Measurements from ENCODE around the gene PCBP3. TPM values are rescaled to one million over a fixed set of nuclear protein-coding genes. Genes with fewer than 3 reads are reported as not detected.

Gene PCBP3
- total RNA-seq, 2 experiments from 2014 or later, result 3.4 to 3.8 TPM

DNA sequence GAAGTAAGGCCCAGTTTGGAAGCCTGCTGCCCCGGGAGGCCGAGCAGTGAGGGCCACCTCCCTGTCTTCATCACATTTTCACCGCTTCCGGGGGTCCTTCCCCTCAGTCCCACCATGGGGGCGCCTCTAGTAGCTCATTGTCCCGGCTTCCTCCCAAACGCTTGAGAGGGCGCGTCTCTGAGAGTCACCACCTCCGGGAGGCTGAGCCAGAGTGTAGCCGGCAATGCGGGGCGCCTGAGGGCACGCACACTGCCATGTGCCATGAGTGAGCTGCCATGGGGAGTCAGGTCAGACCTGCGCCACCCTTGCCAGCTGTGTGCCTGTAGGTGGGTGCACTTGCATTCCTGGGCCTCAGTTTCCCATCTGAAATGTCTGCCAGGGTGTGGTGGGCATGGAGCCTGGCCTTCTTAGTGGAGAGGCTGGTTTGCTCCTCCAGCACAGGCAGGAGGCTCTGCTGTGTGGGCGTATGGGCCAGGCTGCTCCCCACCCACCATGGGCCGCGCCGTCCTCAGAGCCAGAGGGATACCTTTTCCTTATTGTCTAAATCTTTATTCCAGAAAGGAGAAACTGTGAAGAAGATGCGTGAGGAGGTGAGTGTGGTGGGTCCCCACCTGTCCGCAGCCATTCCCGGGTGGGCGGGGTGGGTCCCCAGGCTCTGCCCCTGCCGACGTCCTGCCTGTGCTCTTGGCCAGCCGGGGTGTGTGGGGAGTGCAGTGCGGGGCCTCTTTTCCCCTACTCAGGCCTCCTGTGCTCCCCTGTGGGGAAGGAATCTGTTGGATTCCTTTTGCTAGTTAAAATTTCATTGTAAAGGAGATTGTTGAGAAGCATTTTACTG, 256.7 kb downstream of the PCBP3 start:
- ChIA-PET POLR2A (interaction anchor here (0.7 kb wide), 1 partner anchor 1849 kb away, joined by 3 read pairs; no protein-coding TSS in a partner anchor), CTCF (no interaction called here)
- no peak overlapping the region for H3K27ac Mint-ChIP-seq
- H3K36me3 Mint-ChIP-seq (ENCODE audit: low read depth), result no peaks in the 10 kb centered on the region
- Histone ChIP-seq H3K27ac (ENCODE audit: low read depth in 1 of 2, low read length in 2 of 2) (no peak overlapping the region), H3K27me3 (ENCODE audit: control insufficient read depth in 1 of 2, insufficient read depth in 2 of 2, low read length in 2 of 2) (no peaks in the 10 kb centered on the region), H3K9me3 (ENCODE audit: control insufficient read depth in 1 of 2, insufficient read depth in 1 of 2, low read length in 2 of 2) (no peaks in the 10 kb centered on the region), H3K36me3 (ENCODE audit: insufficient read depth, low read length) (no peaks in the 10 kb centered on the region), H3K4me3 (ENCODE audit: low read length) (no peak overlapping the region), H3K4me1 (ENCODE audit: insufficient read depth, low read length) (no peaks in the 10 kb centered on the region)
- TF ChIP-seq, protein P1, sequence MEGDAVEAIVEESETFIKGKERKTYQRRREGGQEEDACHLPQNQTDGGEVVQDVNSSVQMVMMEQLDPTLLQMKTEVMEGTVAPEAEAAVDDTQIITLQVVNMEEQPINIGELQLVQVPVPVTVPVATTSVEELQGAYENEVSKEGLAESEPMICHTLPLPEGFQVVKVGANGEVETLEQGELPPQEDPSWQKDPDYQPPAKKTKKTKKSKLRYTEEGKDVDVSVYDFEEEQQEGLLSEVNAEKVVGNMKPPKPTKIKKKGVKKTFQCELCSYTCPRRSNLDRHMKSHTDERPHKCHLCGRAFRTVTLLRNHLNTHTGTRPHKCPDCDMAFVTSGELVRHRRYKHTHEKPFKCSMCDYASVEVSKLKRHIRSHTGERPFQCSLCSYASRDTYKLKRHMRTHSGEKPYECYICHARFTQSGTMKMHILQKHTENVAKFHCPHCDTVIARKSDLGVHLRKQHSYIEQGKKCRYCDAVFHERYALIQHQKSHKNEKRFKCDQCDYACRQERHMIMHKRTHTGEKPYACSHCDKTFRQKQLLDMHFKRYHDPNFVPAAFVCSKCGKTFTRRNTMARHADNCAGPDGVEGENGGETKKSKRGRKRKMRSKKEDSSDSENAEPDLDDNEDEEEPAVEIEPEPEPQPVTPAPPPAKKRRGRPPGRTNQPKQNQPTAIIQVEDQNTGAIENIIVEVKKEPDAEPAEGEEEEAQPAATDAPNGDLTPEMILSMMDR (IDR thresholded peaks at IDR 0.05), result no peak
- no peaks in the 10 kb centered on the region for H3K9me3 Mint-ChIP-seq
- DNase-seq, result no peak
- intact Hi-C loops (cut with DNase I, micrococcal nuclease), result no loop called here
- H3K27me3 Mint-ChIP-seq, result no peaks in the 10 kb centered on the region
- no peaks in the 10 kb centered on the region for H3K4me1 Mint-ChIP-seq (ENCODE audit: low read depth)
- ATAC-seq (ENCODE audit: poor library complexity), result no peak
- no peak overlapping the region for H3K4me3 Mint-ChIP-seq

DNA sequence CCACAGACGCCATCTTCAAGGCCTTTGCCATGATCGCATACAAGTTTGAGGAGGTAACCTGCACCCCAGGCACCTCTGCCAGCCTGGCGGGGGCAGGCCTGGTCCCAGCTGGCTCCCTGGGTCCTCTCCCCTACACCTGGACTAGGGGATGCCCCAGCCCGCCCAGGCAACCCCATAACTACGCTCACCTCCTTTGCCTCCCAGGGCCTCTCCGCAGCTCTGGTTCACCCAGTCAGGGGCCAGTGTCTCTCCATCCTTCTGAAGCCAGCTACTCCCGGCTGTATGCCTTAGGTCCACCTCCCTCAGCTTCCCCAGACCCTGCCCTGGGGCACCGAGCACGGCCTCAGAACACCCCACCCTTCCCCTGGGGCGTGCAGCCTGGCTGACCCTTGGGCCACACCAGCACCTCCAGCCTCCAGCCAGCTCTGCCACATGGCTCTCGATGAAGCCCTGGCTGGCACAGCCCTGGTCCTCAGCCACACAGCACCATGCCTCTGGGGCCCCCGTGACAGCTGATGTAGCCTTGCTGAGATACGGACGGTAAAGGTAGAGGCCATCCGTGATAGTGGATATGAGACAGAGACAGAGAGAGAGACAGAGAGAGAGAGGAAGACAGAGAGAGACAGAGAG, 257.7 kb downstream of the PCBP3 start:
- Mint-ChIP-seq H3K27ac (no peak overlapping the region), H3K4me3 (no peak overlapping the region)
- CTCF ChIA-PET, result no interaction called here

DNA sequence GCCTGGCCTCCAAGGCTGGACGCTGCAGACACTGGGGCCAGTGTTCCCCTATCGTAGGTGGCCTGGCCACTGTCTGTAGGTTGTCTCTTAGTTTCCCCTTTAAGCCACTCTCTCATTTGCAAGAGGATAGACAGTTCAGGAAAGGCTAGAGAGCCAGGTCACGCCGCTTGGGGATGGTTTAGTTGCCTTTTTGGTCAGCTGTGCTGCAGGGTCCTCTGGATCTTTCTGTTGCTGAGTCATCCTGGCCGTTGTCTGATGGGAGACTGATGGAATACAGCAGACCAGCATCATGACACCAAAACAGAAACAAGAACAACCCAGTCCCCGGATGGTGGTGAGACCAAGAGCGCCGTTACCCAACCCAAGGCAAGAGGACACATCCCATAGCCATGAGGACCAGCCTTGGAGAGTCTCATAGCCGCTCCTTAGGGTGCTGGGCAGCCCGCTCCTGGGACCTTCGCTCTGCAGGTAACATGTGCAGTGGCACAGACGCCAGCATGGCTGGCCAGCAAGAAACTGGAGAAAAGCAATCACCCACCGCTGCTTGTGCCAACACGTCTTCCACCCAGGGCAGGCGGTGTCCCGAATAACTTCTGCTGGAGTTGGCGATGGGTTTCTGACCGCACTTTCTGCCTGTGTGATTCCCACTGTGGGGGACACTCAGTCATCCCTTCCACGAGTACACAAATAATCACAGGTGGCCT, 258.9 kb downstream of the PCBP3 start:
- Histone ChIP-seq H3K27me3 (ENCODE audit: control insufficient read depth in 1 of 2, insufficient read depth in 2 of 2, low read length in 2 of 2) (no peaks in the 10 kb centered on the region), H3K9me3 (ENCODE audit: control insufficient read depth in 1 of 2, insufficient read depth in 1 of 2, low read length in 2 of 2) (no peaks in the 10 kb centered on the region), H3K27ac (ENCODE audit: low read depth in 1 of 2, low read length in 2 of 2) (no peak overlapping the region), H3K4me3 (ENCODE audit: low read length) (no peak overlapping the region), H3K36me3 (ENCODE audit: insufficient read depth, low read length) (no peaks in the 10 kb centered on the region), H3K4me1 (ENCODE audit: insufficient read depth, low read length) (no peaks in the 10 kb centered on the region)
- DNase-seq (no peak), ATAC-seq (ENCODE audit: poor library complexity) (no peak)
- intact Hi-C loops (cut with DNase I, micrococcal nuclease), result no loop called here
- no peak overlapping the region for H3K4me3 Mint-ChIP-seq
- no peaks in the 10 kb centered on the region for H3K9me3 Mint-ChIP-seq
- TF ChIP-seq, protein P1 (IDR thresholded peaks at IDR 0.05), result no peak
- no peak overlapping the region for H3K27ac Mint-ChIP-seq
- POLR2A ChIA-PET, result no interaction called here
- no peaks in the 10 kb centered on the region for H3K36me3 Mint-ChIP-seq (ENCODE audit: low read depth)
- H3K4me1 Mint-ChIP-seq (ENCODE audit: low read depth), result no peaks in the 10 kb centered on the region
- CTCF ChIA-PET, result no interaction called here
- no peaks in the 10 kb centered on the region for H3K27me3 Mint-ChIP-seq

More for the DNA sequence above, 257.7 kb downstream of the PCBP3 start:
- Histone ChIP-seq H3K9me3 (ENCODE audit: control insufficient read depth in 1 of 2, insufficient read depth in 1 of 2, low read length in 2 of 2) (no peaks in the 10 kb centered on the region), H3K4me1 (ENCODE audit: insufficient read depth, low read length) (no peaks in the 10 kb centered on the region), H3K4me3 (ENCODE audit: low read length) (no peak overlapping the region), H3K27me3 (ENCODE audit: control insufficient read depth in 1 of 2, insufficient read depth in 2 of 2, low read length in 2 of 2) (no peaks in the 10 kb centered on the region), H3K36me3 (ENCODE audit: insufficient read depth, low read length) (no peaks in the 10 kb centered on the region), H3K27ac (ENCODE audit: low read depth in 1 of 2, low read length in 2 of 2) (no peak overlapping the region)
- H3K36me3 Mint-ChIP-seq (ENCODE audit: low read depth), result no peaks in the 10 kb centered on the region
- DNase-seq, result no peak
- no peaks in the 10 kb centered on the region for H3K9me3 Mint-ChIP-seq
- H3K27me3 Mint-ChIP-seq, result no peaks in the 10 kb centered on the region
- no peaks in the 10 kb centered on the region for H3K4me1 Mint-ChIP-seq (ENCODE audit: low read depth)
- intact Hi-C loops (cut with DNase I, micrococcal nuclease), result no loop called here
- POLR2A ChIA-PET, result no interaction called here
- TF ChIP-seq, protein P1 (IDR thresholded peaks at IDR 0.05), result no peak
- no peak for ATAC-seq (ENCODE audit: poor library complexity)

Measured in CD4-positive, alpha-beta T cell (primary cell).